HCT116 (cell line): ENCODE results near the gene KMO. TPM values are rescaled to one million over a fixed set of nuclear protein-coding genes. Genes with fewer than 3 reads are reported as not detected.

Source experiments
- ATAC-seq: fragments of 200-7000 bp; cut with Tn5 transposase; 2 replicates; pipeline ENCODE4 v1.9.1; 2020; ENCODE audit warnings: mild to moderate bottlenecking, moderate library complexity
- BruUV-seq: library from RNA; stranded (reverse); fragments of 400-500 nt; replicated peaks from 2 replicates; lab custom pipeline; 2021; lab: Mats Ljungman, UMichigan
- CTCF ChIA-PET: fragments of 300-600 bp; sonication (Branson Sonifier 250); formaldehyde crosslinking; loops from one replicate; lab custom pipeline; 2021; ENCODE audit warnings: antibody characterized with exemption; lab: Charles Lee
- POLR2A ChIA-PET: fragments of 300-600, 350-600 bp; sonication (Branson Sonifier 250); formaldehyde crosslinking; loops from one replicate; lab custom pipeline; 2021; ENCODE audit warnings: antibody characterized with exemption; lab: Charles Lee
- RAD21 ChIA-PET, 2 experiments: fragments of 300-600 bp; sonication (Branson Sonifier 250); formaldehyde crosslinking; loops; one replicate each; lab custom pipeline; 2023; ENCODE audit warnings: low total read pairs in 2 of 2; ENCODE audit not compliant: uncharacterized antibody in 2 of 2, unreplicated experiment in 2 of 2, low non-redundant PET in 1 of 2; lab: Charles Lee
- DNase-seq: peaks from one replicate; pipeline ENCODE4 v3.0.0-alpha.2; 2010; ENCODE audit warnings: low read depth, low spot score
- H2AFZ ChIP-seq: fragments of 200-600 bp; shearing (Covaris generic), sonication (generic); 2 replicates; pipeline ENCODE4 v1.6.1; 2017; ENCODE audit warnings: low read depth, mixed run types, mixed read lengths, antibody characterized with exemption, low read length; ENCODE audit not compliant: poor library complexity, severe bottlenecking
- H3K27ac ChIP-seq: 2 replicates; pipeline ENCODE4 v1.5.1; 2012; ENCODE audit warnings: low read depth, low read length
- H3K27me3 ChIP-seq: fragments of 200-600 bp; sonication (generic); 2 replicates; pipeline ENCODE4 v1.6.1; 2016; ENCODE audit warnings: mixed run types, low read length, mixed read lengths; ENCODE audit not compliant: insufficient read depth
- H3K36me3 ChIP-seq, 2 experiments: fragments of 200-500 bp in 1 of 2; fragments of 200-600 bp in 1 of 2; sonication (Bioruptor generic) in 1 of 2; sonication (generic) in 1 of 2; 2 replicates each; pipeline versions ENCODE4 v1.5.1 to v1.6.1; 2014 to 2016; ENCODE audit warnings: low read length in 2 of 2, inconsistent platforms in 1 of 2, mixed read lengths in 1 of 2, mixed run types in 1 of 2; ENCODE audit not compliant: insufficient read depth in 2 of 2, control insufficient read depth in 1 of 2
- H3K4me1 ChIP-seq, 2 experiments: fragments of 200-600 bp in 1 of 2; sonication (generic) in 1 of 2; 2 replicates each; pipeline versions ENCODE4 v1.5.1 to v1.6.1; 2012 to 2017; ENCODE audit warnings: low read length in 2 of 2, inconsistent platforms in 1 of 2, mild to moderate bottlenecking in 1 of 2, mixed read lengths in 1 of 2, mixed run types in 1 of 2, moderate library complexity in 1 of 2; ENCODE audit not compliant: insufficient read depth in 2 of 2, control insufficient read depth in 1 of 2
- H3K4me2 ChIP-seq: fragments of 200-600 bp; sonication (generic); 2 replicates; pipeline ENCODE4 v1.6.1; 2017; ENCODE audit warnings: mixed run types, low read length, mixed read lengths
- H3K4me3 ChIP-seq, 2 experiments: fragments of 200-600 bp in 1 of 2; sonication (generic) in 1 of 2; replicated peaks in 1 of 2; 2 replicates each; pipeline ENCODE4 v1.5.1; 2011 to 2016; ENCODE audit warnings: low read length in 2 of 2, control low read depth in 1 of 2, low read depth in 1 of 2, mild to moderate bottlenecking in 1 of 2, mixed read lengths in 1 of 2, mixed run types in 1 of 2
- H3K79me2 ChIP-seq: fragments of 200-600 bp; sonication (generic); 2 replicates; pipeline ENCODE4 v1.6.1; 2017; ENCODE audit warnings: mild to moderate bottlenecking, mixed run types, low read length, moderate library complexity, mixed read lengths; ENCODE audit not compliant: insufficient read depth
- H3K9ac ChIP-seq: fragments of 200-600 bp; sonication (generic); 2 replicates; pipeline ENCODE4 v1.6.1; 2016; ENCODE audit warnings: low read length, mixed read lengths
- H3K9me2 ChIP-seq: fragments of 200-600 bp; sonication (generic), shearing (Covaris generic); 2 replicates; pipeline ENCODE4 v1.6.1; 2017; ENCODE audit warnings: mixed run types, mild to moderate bottlenecking, moderate library complexity; ENCODE audit not compliant: insufficient read depth
- H3K9me3 ChIP-seq, 2 experiments: fragments of 200-500 bp in 1 of 2; fragments of 200-600 bp in 1 of 2; sonication (Bioruptor generic) in 1 of 2; sonication (generic) in 1 of 2; 2 replicates each; pipeline ENCODE4 v1.6.1; 2014 to 2017; ENCODE audit warnings: low read length in 2 of 2, mixed read lengths in 2 of 2, inconsistent platforms in 1 of 2, low read depth in 1 of 2, mild to moderate bottlenecking in 1 of 2, mixed run types in 1 of 2, moderate library complexity in 1 of 2; ENCODE audit not compliant: control insufficient read depth in 1 of 2, insufficient read depth in 1 of 2
- H4K20me1 ChIP-seq: fragments of 200-600 bp; sonication (generic), shearing (Covaris generic); 2 replicates; pipeline ENCODE4 v1.6.1; 2017; ENCODE audit warnings: mixed run types, mild to moderate bottlenecking, moderate library complexity; ENCODE audit not compliant: insufficient read depth
- CBX3 ChIP-seq: IDR thresholded peaks from 2 replicates; pipeline ENCODE4 v1.6.1; 2012; ENCODE audit warnings: low read depth
- CEBPB ChIP-seq: IDR thresholded peaks from 2 replicates; pipeline ENCODE4 v1.6.1; 2012; ENCODE audit warnings: low read depth
- EGR1 ChIP-seq: IDR thresholded peaks from 2 replicates; pipeline ENCODE4 v1.6.1; 2012; ENCODE audit warnings: low read depth
- EZH2 ChIP-seq: fragments of 200-600 bp; sonication (generic); IDR thresholded peaks from 2 replicates; pipeline ENCODE4 v1.6.1; 2017; ENCODE audit warnings: antibody characterized with exemption, mixed run types
- EZH2phosphoT487 ChIP-seq: fragments of 200-600 bp; IDR thresholded peaks from 2 replicates; pipeline ENCODE4 v1.6.1; 2018; ENCODE audit warnings: antibody characterized with exemption, borderline replicate concordance
- FOSL1 ChIP-seq: IDR thresholded peaks from 2 replicates; pipeline ENCODE4 v1.6.1; 2012; ENCODE audit warnings: low read depth
- POLR2A ChIP-seq: IDR thresholded peaks from 2 replicates; pipeline ENCODE4 v1.7.0; 2011; ENCODE audit warnings: borderline replicate concordance; ENCODE audit not compliant: insufficient read depth, insufficient read length; ENCODE audit errors: extremely low read depth
- POLR2AphosphoS5 ChIP-seq: IDR thresholded peaks from 2 replicates; pipeline ENCODE4 v1.6.1; 2011; ENCODE audit warnings: mild to moderate bottlenecking, low read depth, low read length, moderate library complexity
- SIN3A ChIP-seq: IDR thresholded peaks from 2 replicates; pipeline ENCODE4 v1.6.1; 2012; ENCODE audit warnings: low read depth
- SP1 ChIP-seq: IDR thresholded peaks from 2 replicates; pipeline ENCODE4 v1.6.1; 2012; ENCODE audit warnings: low read depth
- SRF ChIP-seq: IDR thresholded peaks from 2 replicates; pipeline ENCODE4 v1.6.1; 2012; ENCODE audit warnings: low read depth
- TCF7L2 ChIP-seq: IDR thresholded peaks from 2 replicates; pipeline ENCODE4 v1.7.0; 2011; ENCODE audit warnings: borderline replicate concordance, inconsistent platforms; ENCODE audit not compliant: insufficient read depth, insufficient read length; ENCODE audit errors: extremely low read depth
- ZFX ChIP-seq: fragments of 450-650 bp; IDR thresholded peaks from 2 replicates; pipeline ENCODE4 v1.6.1; 2017
- ZNF274 ChIP-seq: fragments of 200-500 bp; sonication (Bioruptor generic); IDR thresholded peaks from 2 replicates; pipeline ENCODE4 v1.6.1; 2014; ENCODE audit warnings: mild to moderate bottlenecking, low read depth, low read length, inconsistent platforms
- intact Hi-C: fragments of 100-400 bp; cut with micrococcal nuclease; formaldehyde crosslinking; loops from 2 replicates; pipeline ENCODE4 v1.10.0; 2022
- total RNA-seq: library from RNA; stranded (reverse); gene quantifications from one replicate; pipeline ENCODE4 v1.2.1, GENCODE V29; 2021; ENCODE audit not compliant: unreplicated experiment
- TF ChIP-seq, protein P1 (sequence below), 3 experiments: fragments of 200-600 bp in 1 of 3; sonication (generic) in 1 of 3; IDR thresholded peaks in 2 of 3; conservative IDR thresholded peaks in 1 of 3; 2 replicates each; pipeline ENCODE4 v1.5.1; 2012 to 2017; ENCODE audit warnings: low read depth in 2 of 3, low read length in 2 of 3, antibody characterized with exemption in 1 of 3, borderline replicate concordance in 1 of 3, control low read depth in 1 of 3, mild to moderate bottlenecking in 1 of 3, mixed read lengths in 1 of 3, mixed run types in 1 of 3, moderate library complexity in 1 of 3; ENCODE audit not compliant: insufficient read depth in 1 of 3
- TF ChIP-seq, protein P2 (sequence below): IDR thresholded peaks from 2 replicates; pipeline ENCODE4 v1.6.1; 2011; ENCODE audit warnings: mild to moderate bottlenecking, low read length, moderate library complexity; ENCODE audit not compliant: insufficient replicate concordance; ENCODE audit errors: extremely low read depth
- TF ChIP-seq, protein P3 (sequence below): IDR thresholded peaks from 2 replicates; pipeline ENCODE4 v1.6.1; 2012

Gene KMO
- total RNA-seq, 1 experiment from 2014 or later = not detected

DNA sequence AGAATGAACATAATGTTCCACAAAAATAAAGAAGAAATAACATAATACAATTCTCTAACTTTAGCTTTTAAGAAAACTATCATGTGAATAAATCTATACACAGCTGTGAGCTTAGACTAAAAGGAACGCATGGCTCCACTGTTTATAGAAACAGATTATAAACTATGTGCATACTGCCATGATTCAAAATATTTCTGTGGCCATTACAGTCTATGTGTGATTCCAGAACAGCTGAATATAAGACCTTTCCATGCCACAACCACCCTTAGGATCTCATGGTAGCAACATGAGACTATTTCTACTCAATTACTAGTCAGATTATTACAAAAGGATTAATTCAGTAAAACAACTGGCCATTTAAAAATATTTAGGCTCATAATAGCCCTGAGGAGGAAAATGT, 104.1 kb downstream of the KMO start:
- Histone ChIP-seq H3K36me3 (peaks cover 7 to 11% of the 10 kb centered on the region in 2 experiments; a peak in 3 of 4 replicates), H3K27ac (no peak overlapping the region), H3K79me2 (peaks cover 21% of the 10 kb centered on the region; the same call in 1 of the 2 replicates)
- TF ChIP-seq TCF7L2 (no peak), SRF (no peak), EZH2phosphoT487 (no peak), POLR2AphosphoS5 (no peak), FOSL1 (no peak), EZH2 (no peak), CEBPB (no peak), CBX3 (no peak), EGR1 (no peak), ZFX (no peak), SIN3A (no peak), SP1 (no peak), ZNF274 (no peak), POLR2A (no peak)
- TF ChIP-seq, protein P1, sequence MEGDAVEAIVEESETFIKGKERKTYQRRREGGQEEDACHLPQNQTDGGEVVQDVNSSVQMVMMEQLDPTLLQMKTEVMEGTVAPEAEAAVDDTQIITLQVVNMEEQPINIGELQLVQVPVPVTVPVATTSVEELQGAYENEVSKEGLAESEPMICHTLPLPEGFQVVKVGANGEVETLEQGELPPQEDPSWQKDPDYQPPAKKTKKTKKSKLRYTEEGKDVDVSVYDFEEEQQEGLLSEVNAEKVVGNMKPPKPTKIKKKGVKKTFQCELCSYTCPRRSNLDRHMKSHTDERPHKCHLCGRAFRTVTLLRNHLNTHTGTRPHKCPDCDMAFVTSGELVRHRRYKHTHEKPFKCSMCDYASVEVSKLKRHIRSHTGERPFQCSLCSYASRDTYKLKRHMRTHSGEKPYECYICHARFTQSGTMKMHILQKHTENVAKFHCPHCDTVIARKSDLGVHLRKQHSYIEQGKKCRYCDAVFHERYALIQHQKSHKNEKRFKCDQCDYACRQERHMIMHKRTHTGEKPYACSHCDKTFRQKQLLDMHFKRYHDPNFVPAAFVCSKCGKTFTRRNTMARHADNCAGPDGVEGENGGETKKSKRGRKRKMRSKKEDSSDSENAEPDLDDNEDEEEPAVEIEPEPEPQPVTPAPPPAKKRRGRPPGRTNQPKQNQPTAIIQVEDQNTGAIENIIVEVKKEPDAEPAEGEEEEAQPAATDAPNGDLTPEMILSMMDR (IDR thresholded peaks at IDR 0.05 in 2 of 3, conservative IDR thresholded peaks at IDR 0.05 in 1 of 3; ENCODE audit: borderline replicate concordance in 1 of 3, insufficient read depth in 1 of 3, low read depth in 2 of 3, low read length in 2 of 3) = no peak
- TF ChIP-seq, protein P2, sequence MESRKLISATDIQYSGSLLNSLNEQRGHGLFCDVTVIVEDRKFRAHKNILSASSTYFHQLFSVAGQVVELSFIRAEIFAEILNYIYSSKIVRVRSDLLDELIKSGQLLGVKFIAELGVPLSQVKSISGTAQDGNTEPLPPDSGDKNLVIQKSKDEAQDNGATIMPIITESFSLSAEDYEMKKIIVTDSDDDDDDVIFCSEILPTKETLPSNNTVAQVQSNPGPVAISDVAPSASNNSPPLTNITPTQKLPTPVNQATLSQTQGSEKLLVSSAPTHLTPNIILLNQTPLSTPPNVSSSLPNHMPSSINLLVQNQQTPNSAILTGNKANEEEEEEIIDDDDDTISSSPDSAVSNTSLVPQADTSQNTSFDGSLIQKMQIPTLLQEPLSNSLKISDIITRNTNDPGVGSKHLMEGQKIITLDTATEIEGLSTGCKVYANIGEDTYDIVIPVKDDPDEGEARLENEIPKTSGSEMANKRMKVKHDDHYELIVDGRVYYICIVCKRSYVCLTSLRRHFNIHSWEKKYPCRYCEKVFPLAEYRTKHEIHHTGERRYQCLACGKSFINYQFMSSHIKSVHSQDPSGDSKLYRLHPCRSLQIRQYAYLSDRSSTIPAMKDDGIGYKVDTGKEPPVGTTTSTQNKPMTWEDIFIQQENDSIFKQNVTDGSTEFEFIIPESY = no peak
- TF ChIP-seq, protein P3, sequence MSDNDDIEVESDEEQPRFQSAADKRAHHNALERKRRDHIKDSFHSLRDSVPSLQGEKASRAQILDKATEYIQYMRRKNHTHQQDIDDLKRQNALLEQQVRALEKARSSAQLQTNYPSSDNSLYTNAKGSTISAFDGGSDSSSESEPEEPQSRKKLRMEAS = no peak
- TF ChIP-seq, all 23 proteins: peak for 0
- no TSS peak for BruUV-seq
- Histone ChIP-seq H3K4me3 (no peak overlapping the region), H4K20me1 (no peaks in the 10 kb centered on the region), H2AFZ (no peak overlapping the region), H3K9me2 (no peaks in the 10 kb centered on the region), H3K4me2 (no peak overlapping the region), H3K9ac (no peak overlapping the region), H3K4me1 (peaks cover 5 to 17% of the 10 kb centered on the region in 2 experiments; a peak in 3 of 4 replicates), H3K27me3 (no peaks in the 10 kb centered on the region), H3K9me3 (no peaks in the 10 kb centered on the region)
- ChIA-PET POLR2A (no interaction called here), CTCF (no interaction called here), RAD21 (no interaction called here)
- intact Hi-C loops = no loop called here
- ATAC-seq (no peak), DNase-seq (no peak)
